Erythroblast (primary cell): ENCODE results near the gene EFHC1.

Experiments
- GATA1 ChIP-seq: IDR thresholded peaks from 2 replicates; pipeline ENCODE4 v1.6.1; 2011; ENCODE audit warnings: low read depth, mild to moderate bottlenecking, control low read depth, low read length, moderate library complexity
- POLR2A ChIP-seq: IDR thresholded peaks from 2 replicates; pipeline ENCODE4 v1.6.1; 2011; ENCODE audit warnings: mild to moderate bottlenecking, low read length

- TF ChIP-seq POLR2A (no peak), GATA1 (no peak)
Observed at GRCh38 chr6:52391599-52391998, 28.5 kb upstream of the EFHC1 start.
